CD4-positive, CD25-positive, alpha-beta regulatory T cell (primary cell): ENCODE data around the gene PHF5A. TPM values are rescaled to one million over a fixed set of nuclear protein-coding genes. Genes with fewer than 3 reads are reported as not detected.

Experiments used
- ATAC-seq, 2 donors: fragments of 150-1000 bp; cut with Tn5 transposase; one replicate each; pipeline ENCODE4 v1.10.0; 2021; ENCODE audit warnings: low read depth in 2 of 2, moderate number of reproducible peaks in 2 of 2, moderate library complexity in 1 of 2
- DNase-seq, 3 donors: peaks; one replicate each; pipeline versions ENCODE4 v3.0.0 to v3.0.0-alpha.2; 2012 to 2022; ENCODE audit warnings: mixed read lengths in 1 of 3
- H3K27ac ChIP-seq: one replicate; pipeline ENCODE4 v1.7.0; 2013; ENCODE audit warnings: mild to moderate bottlenecking, low read length; ENCODE audit not compliant: insufficient read depth, poor library complexity, severe bottlenecking
- H3K27me3 ChIP-seq: one replicate; pipeline ENCODE4 v1.7.0; 2013; ENCODE audit warnings: low read length; ENCODE audit not compliant: control insufficient read depth, insufficient read depth
- H3K36me3 ChIP-seq: one replicate; pipeline ENCODE4 v1.7.0; 2013; ENCODE audit warnings: mild to moderate bottlenecking, low read length, moderate library complexity; ENCODE audit not compliant: control insufficient read depth, insufficient read depth
- H3K4me1 ChIP-seq: 2 replicates; pipeline ENCODE4 v1.7.0; 2013; ENCODE audit warnings: mild to moderate bottlenecking, low read length; ENCODE audit not compliant: insufficient read depth, control insufficient read depth, poor library complexity, severe bottlenecking
- H3K4me3 ChIP-seq: one replicate; pipeline ENCODE4 v1.7.0; 2013; ENCODE audit warnings: low read depth, mild to moderate bottlenecking, low read length, moderate library complexity
- H3K9me3 ChIP-seq, 2 experiments: 1 replicate in 1 of 2; 2 replicates in 1 of 2; pipeline ENCODE4 v1.7.0; 2013; ENCODE audit warnings: low read length in 2 of 2, mild to moderate bottlenecking in 1 of 2, moderate library complexity in 1 of 2; ENCODE audit not compliant: control insufficient read depth in 2 of 2
- H3K27ac Mint-ChIP-seq, 3 donors: one replicate each; pipeline ENCODE4 v1.8.0; 2020 to 2022; ENCODE audit warnings: mild to moderate bottlenecking in 3 of 3, mixed read lengths in 3 of 3, moderate library complexity in 2 of 3
- H3K27me3 Mint-ChIP-seq: one replicate; pipeline ENCODE4 v1.8.0; 2022; ENCODE audit warnings: mild to moderate bottlenecking, mixed read lengths
- H3K36me3 Mint-ChIP-seq: one replicate; pipeline ENCODE4 v1.8.0; 2020; ENCODE audit warnings: mixed read lengths
- H3K4me1 Mint-ChIP-seq, 4 donors: one replicate each; pipeline ENCODE4 v1.8.0; 2020 to 2022; ENCODE audit warnings: mixed read lengths in 4 of 4, mild to moderate bottlenecking in 1 of 4
- H3K4me3 Mint-ChIP-seq, 4 donors: one replicate each; pipeline ENCODE4 v1.8.0; 2020 to 2022; ENCODE audit warnings: mild to moderate bottlenecking in 4 of 4, mixed read lengths in 4 of 4, moderate library complexity in 3 of 4
- H3K9me3 Mint-ChIP-seq, 7 donors: one replicate each; pipeline ENCODE4 v1.8.0; 2020 to 2022; ENCODE audit warnings: mixed read lengths in 7 of 7, mild to moderate bottlenecking in 3 of 7, moderate library complexity in 2 of 7
- polyA plus RNA-seq, 4 donors: library from polyadenylated mRNA; unstranded; fragments of 300-500 nt; fragmentation: Illumina TruSeq; gene quantifications; one replicate each; pipeline ENCODE4 v1.2.3, GENCODE V29; 2021
- total RNA-seq: library from RNA; stranded (reverse); gene quantifications from one replicate; pipeline ENCODE4 v1.2.3, GENCODE V29; 2022

The PHF5A gene
- total and polyA plus RNA-seq, 5 donors from 2014 or later = 22.6 to 40.7 (median 28.1) TPM

DNA sequence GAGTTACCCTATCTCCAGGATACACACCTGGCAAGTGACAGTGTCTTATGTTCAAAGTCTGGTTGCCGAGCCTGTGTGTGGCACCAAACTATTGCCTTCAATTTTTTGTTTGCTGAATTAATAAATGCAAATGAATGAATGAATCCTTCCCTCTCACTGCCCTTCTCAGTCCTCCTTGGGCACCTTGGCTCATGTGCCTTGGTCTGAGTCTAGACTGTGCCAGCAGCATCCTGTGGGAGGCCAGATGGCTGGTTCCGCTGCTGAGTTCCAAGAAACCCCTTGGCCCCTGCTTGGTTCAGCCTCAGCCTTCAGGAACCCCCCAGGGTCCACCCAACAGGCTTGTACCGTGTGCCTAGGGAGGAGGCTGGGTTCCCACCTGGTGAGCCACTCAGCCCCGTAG lies 52.9 kb downstream of the PHF5A start:
- Histone ChIP-seq H3K36me3 (no peaks in the 10 kb centered on the region), H3K27me3 (no peaks in the 10 kb centered on the region), H3K27ac (no peak overlapping the region), H3K4me3 (peak overlapping the region; percentile 32), H3K9me3 (no peaks in the 10 kb centered on the region), H3K4me1 (peaks cover 33% of the 10 kb centered on the region)
- Mint-ChIP-seq H3K27ac (peak overlapping the region in 1 of 3 donors; percentile 100), H3K9me3 (no peaks in the 10 kb centered on the region), H3K36me3 (no peaks in the 10 kb centered on the region), H3K27me3 (no peaks in the 10 kb centered on the region), H3K4me1 (peaks cover 5 to 57% (median 12%) of the 10 kb centered on the region in 4 donors), H3K4me3 (peak overlapping the region; percentile 51 to 99 (median 96))
- DNase-seq = no peak
- no peak for ATAC-seq

GRCh38 chr22:41411021-41411851 lies 57.3 kb downstream of the PHF5A start:
- Histone ChIP-seq H3K4me3 (no peak overlapping the region), H3K27me3 (no peaks in the 10 kb centered on the region), H3K4me1 (peaks cover 30% of the 10 kb centered on the region), H3K36me3 (no peaks in the 10 kb centered on the region), H3K27ac (peak overlapping the region; percentile 99), H3K9me3 (no peaks in the 10 kb centered on the region)
- H3K27ac Mint-ChIP-seq = peak overlapping the region; percentile 50 to 100 (median 88)
- peaks cover 4% of the 10 kb centered on the region for H3K27me3 Mint-ChIP-seq
- H3K36me3 Mint-ChIP-seq = no peaks in the 10 kb centered on the region
- H3K9me3 Mint-ChIP-seq = no peaks in the 10 kb centered on the region
- no peak for DNase-seq
- peaks cover 5 to 40% (median 8%) of the 10 kb centered on the region in 4 donors for H3K4me1 Mint-ChIP-seq
- H3K4me3 Mint-ChIP-seq = peak overlapping the region; percentile 41 to 99 (median 68)
- ATAC-seq = no peak

DNA sequence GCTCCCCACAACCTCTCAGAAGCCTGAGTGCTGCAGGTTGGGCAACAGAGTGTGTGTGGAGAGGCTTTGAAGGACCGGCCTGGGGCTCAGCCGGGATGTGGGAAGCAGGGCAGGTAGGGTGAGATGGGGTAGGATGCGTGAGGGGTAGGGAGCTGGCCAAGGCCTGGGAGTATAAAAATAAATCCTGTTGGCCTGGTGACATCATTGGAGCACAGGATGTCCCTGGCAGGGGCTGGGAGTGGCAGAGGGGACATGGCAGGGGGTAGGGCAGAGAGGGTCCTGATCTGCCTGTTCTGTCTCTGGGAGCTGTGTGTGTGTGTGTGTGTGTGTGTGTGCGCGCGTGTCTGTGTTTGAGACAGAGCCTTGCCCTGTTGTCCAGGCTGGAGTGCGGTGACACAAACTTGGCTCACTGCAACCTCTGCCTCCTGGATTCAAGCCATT lies 58.2 kb downstream of the PHF5A start:
- H3K4me3 ChIP-seq = no peak overlapping the region
- ATAC-seq (no peak), DNase-seq (no peak)
- no peaks in the 10 kb centered on the region for H3K27me3 ChIP-seq
- H3K27me3 Mint-ChIP-seq = peaks cover 4% of the 10 kb centered on the region
- H3K36me3 ChIP-seq = no peaks in the 10 kb centered on the region
- H3K4me3 Mint-ChIP-seq = peak overlapping the region in 3 of 4 donors; percentile 29 to 99 (median 32)
- H3K4me1 Mint-ChIP-seq = peaks cover 5 to 40% (median 8%) of the 10 kb centered on the region in 4 donors
- no peak overlapping the region for H3K27ac ChIP-seq
- peak overlapping the region in 2 of 3 donors; percentile 62 to 100 for H3K27ac Mint-ChIP-seq
- H3K9me3 ChIP-seq = no peaks in the 10 kb centered on the region
- no peaks in the 10 kb centered on the region for H3K36me3 Mint-ChIP-seq
- H3K4me1 ChIP-seq = peaks cover 26% of the 10 kb centered on the region
- no peaks in the 10 kb centered on the region for H3K9me3 Mint-ChIP-seq

Other genes starting within 250 kb of the PHF5A start
- 1.2 TPM for gene CHADL, start 227.8 kb downstream of the PHF5A start, total RNA-seq
- under 1 TPM; 0.22 to 0.58 (median 0.51) TPM for gene CHADL, start 227.8 kb downstream of the PHF5A start, polyA plus RNA-seq
- gene RANGAP1, start 182.5 kb downstream of the PHF5A start, total RNA-seq = 112 TPM
- gene RANGAP1, start 182.5 kb downstream of the PHF5A start, polyA plus RNA-seq = 10 to 100 TPM; 19.9 to 26.6 (median 23.0) TPM
- 39.3 TPM for gene ZC3H7B, start 167.2 kb downstream of the PHF5A start, total RNA-seq
- 1 to 10 TPM in 3 of 4 donors, under 1 TPM in 1; 1.00 to 1.3 (median 1.3) TPM for gene ZC3H7B, start 167.2 kb downstream of the PHF5A start, polyA plus RNA-seq
- gene TEF, start 86.8 kb downstream of the PHF5A start, total RNA-seq = 9.4 TPM
- gene TEF, start 86.8 kb downstream of the PHF5A start, polyA plus RNA-seq = 1 to 10 TPM; 4.6 to 5.6 (median 5.1) TPM
- gene TOB2, start 21.9 kb downstream of the PHF5A start, total RNA-seq = 32.0 TPM
- 10 to 100 TPM; 16.3 to 18.0 (median 17.6) TPM for gene TOB2, start 21.9 kb downstream of the PHF5A start, polyA plus RNA-seq
- gene ACO2, start 425 bp upstream of the PHF5A start, total RNA-seq = 87.5 TPM
- gene ACO2, start 425 bp upstream of the PHF5A start, polyA plus RNA-seq = 10 to 100 TPM; 64.3 to 76.4 (median 67.0) TPM
- gene POLR3H, start 75.8 kb upstream of the PHF5A start, total RNA-seq = 15.2 TPM
- 10 to 100 TPM; 12.1 to 21.3 (median 16.9) TPM for gene POLR3H, start 75.8 kb upstream of the PHF5A start, polyA plus RNA-seq
- gene CSDC2, start 92.3 kb upstream of the PHF5A start, total RNA-seq = not detected
- gene CSDC2, start 92.3 kb upstream of the PHF5A start, polyA plus RNA-seq = not detected
- gene PMM1, start 121.1 kb upstream of the PHF5A start, total RNA-seq = 37.4 TPM
- gene PMM1, start 121.1 kb upstream of the PHF5A start, polyA plus RNA-seq = 10 to 100 TPM; 41.8 to 56.0 (median 49.3) TPM
- 30.5 TPM for gene DESI1, start 152.4 kb upstream of the PHF5A start, total RNA-seq
- gene DESI1, start 152.4 kb upstream of the PHF5A start, polyA plus RNA-seq = 10 to 100 TPM in 3 of 4 donors, 1 to 10 TPM in 1; 8.6 to 22.8 (median 15.5) TPM
- 167 TPM for gene XRCC6, start 152.6 kb upstream of the PHF5A start, total RNA-seq
- gene XRCC6, start 152.6 kb upstream of the PHF5A start, polyA plus RNA-seq = 100 to 1,000 TPM; 413 to 484 (median 460) TPM
- 159 TPM for gene SNU13, start 220.2 kb upstream of the PHF5A start, total RNA-seq
- gene SNU13, start 220.2 kb upstream of the PHF5A start, polyA plus RNA-seq = 100 to 1,000 TPM; 303 to 341 (median 316) TPM
- 106 TPM for gene MEI1, start 230.8 kb upstream of the PHF5A start, total RNA-seq
- 100 to 1,000 TPM; 175 to 288 (median 253) TPM for gene MEI1, start 230.8 kb upstream of the PHF5A start, polyA plus RNA-seq